Brain pericyte (primary cell): Measurements from ENCODE around the gene RFWD3.
"Not testable (repeated sequence)": the region's sequence is repeated elsewhere in the genome, so short reads cannot be mapped to it uniquely, and the experiment has no call there.

Experiments used
- DNase-seq: peaks from one replicate; pipeline ENCODE4 v3.0.0-alpha.2; 2012; ENCODE audit warnings: low read depth, low spot score

The RFWD3 gene

GRCh38 chr16:74666425-74667254 is at the start of gene RFWD3:
Gene RFWD3, minus strand, starts transcription at chr16:74666877. Its CDS starts 5,428 bp downstream, at chr16:74661449.
- DNase-seq: peak; percentile 93

- DNase-seq: no peak
These were observed 49.7 kb upstream of the RFWD3 start for GRCh38 chr16:74716355-74716754.

GRCh38 chr16:74713876-74714275 is 47.2 kb upstream of the RFWD3 start:
- no peak for DNase-seq

GRCh38 chr16:74713325-74713724 is 46.6 kb upstream of the RFWD3 start:
- no peak for DNase-seq

GRCh38 chr16:74711938-74712337 is 45.3 kb upstream of the RFWD3 start:
- no peak for DNase-seq

GRCh38 chr16:74710401-74710800 is 43.7 kb upstream of the RFWD3 start:
- DNase-seq: no peak

- no peak for DNase-seq
These were observed 42.8 kb upstream of the RFWD3 start for GRCh38 chr16:74709441-74709877.

- DNase-seq: no peak
These were observed 34.0 kb upstream of the RFWD3 start, which contains the start of gene MLKL for GRCh38 chr16:74700438-74701225. Gene MLKL, minus strand, starts transcription at chr16:74700862. Its CDS starts 5,105 bp downstream, at chr16:74695757.

GRCh38 chr16:74700116-74700437 is 33.4 kb upstream of the RFWD3 start:
- no peak for DNase-seq

GRCh38 chr16:74699666-74700065 is 33.0 kb upstream of the RFWD3 start:
- no peak for DNase-seq

- no peak for DNase-seq
These were observed 31.5 kb upstream of the RFWD3 start for GRCh38 chr16:74698222-74698621.

- DNase-seq: peak; percentile 67
These were observed 29.1 kb upstream of the RFWD3 start for GRCh38 chr16:74695450-74696422.

- no peak for DNase-seq
These were observed 24.6 kb upstream of the RFWD3 start for GRCh38 chr16:74691093-74691855.

GRCh38 chr16:74682556-74682955 is 15.9 kb upstream of the RFWD3 start:
- no peak for DNase-seq

- DNase-seq: no peak
These were observed 14.0 kb upstream of the RFWD3 start for GRCh38 chr16:74680681-74681080.

GRCh38 chr16:74679983-74680382 is 13.3 kb upstream of the RFWD3 start:
- DNase-seq: no peak

GRCh38 chr16:74677868-74678267 is 11.2 kb upstream of the RFWD3 start:
- no peak for DNase-seq

- no peak for DNase-seq
These were observed 7.2 kb upstream of the RFWD3 start for GRCh38 chr16:74673876-74674275.

GRCh38 chr16:74668877-74669276 is 2.2 kb upstream of the RFWD3 start:
- not testable (repeated sequence) for DNase-seq

- DNase-seq: no peak
These were observed 601 bp upstream of the RFWD3 start for GRCh38 chr16:74667255-74667700.

- no peak for DNase-seq
These were observed 661 bp downstream of the RFWD3 start for GRCh38 chr16:74666010-74666421.
